DND-41 (cell line): ENCODE results near the gene MITF.

Experiments
- ATAC-seq: fragments of 200-7000 bp; cut with Tn5 transposase; 3 replicates; pipeline ENCODE4 v1.9.1; 2021; ENCODE audit warnings: low read depth; ENCODE audit not compliant: insufficient read depth
- DNase-seq: peaks from one replicate; pipeline ENCODE4 v3.0.0-alpha.2; 2020
- H2AFZ ChIP-seq: 2 replicates; pipeline ENCODE4 v1.6.0; 2012; ENCODE audit warnings: low read depth, low read length
- H3K27ac ChIP-seq: 2 replicates; pipeline ENCODE4 v1.5.1; 2012; ENCODE audit warnings: low read length, inconsistent platforms
- H3K27me3 ChIP-seq: fragments of 200-600 bp; sonication (generic); 2 replicates; pipeline ENCODE4 v1.6.0; 2012; ENCODE audit warnings: low read length, mild to moderate bottlenecking, inconsistent platforms; ENCODE audit not compliant: insufficient read depth, poor library complexity
- H3K36me3 ChIP-seq: 2 replicates; pipeline ENCODE4 v1.5.1; 2012; ENCODE audit warnings: low read length, inconsistent platforms; ENCODE audit not compliant: insufficient read depth
- H3K4me1 ChIP-seq: 2 replicates; pipeline ENCODE4 v1.5.1; 2012; ENCODE audit warnings: mild to moderate bottlenecking, low read length; ENCODE audit not compliant: insufficient read depth
- H3K4me2 ChIP-seq: 2 replicates; pipeline ENCODE4 v1.6.0; 2012; ENCODE audit warnings: mild to moderate bottlenecking, moderate library complexity, low read length, inconsistent platforms; ENCODE audit not compliant: insufficient read depth
- H3K4me3 ChIP-seq, 2 experiments: fragments of 200-600 bp in 1 of 2; shearing (Covaris generic) in 1 of 2; 2 replicates each; pipeline ENCODE4 v1.5.1; 2012 to 2016; ENCODE audit warnings: inconsistent platforms in 2 of 2, low read length in 2 of 2, mild to moderate bottlenecking in 2 of 2, low read depth in 1 of 2, moderate library complexity in 1 of 2
- H3K79me2 ChIP-seq: 2 replicates; pipeline ENCODE4 v1.6.0; 2012; ENCODE audit warnings: low read length, inconsistent platforms; ENCODE audit not compliant: insufficient read depth
- H3K9ac ChIP-seq: 2 replicates; pipeline ENCODE4 v1.6.0; 2012; ENCODE audit warnings: low read depth, mild to moderate bottlenecking, inconsistent platforms, low read length, moderate library complexity
- H3K9me3 ChIP-seq: 2 replicates; pipeline ENCODE4 v1.5.1; 2012; ENCODE audit warnings: low read length, moderate library complexity, mild to moderate bottlenecking, inconsistent platforms; ENCODE audit not compliant: insufficient read depth, severe bottlenecking
- H4K20me1 ChIP-seq: 2 replicates; pipeline ENCODE4 v1.6.0; 2012; ENCODE audit warnings: low read length; ENCODE audit not compliant: insufficient read depth
- EZH2 ChIP-seq: IDR thresholded peaks from 3 replicates; pipeline ENCODE4 v1.6.1; 2012; ENCODE audit warnings: borderline replicate concordance, low read depth, mild to moderate bottlenecking, moderate library complexity, low read length, inconsistent platforms; ENCODE audit not compliant: severe bottlenecking
- TF ChIP-seq, protein P1 (sequence below): IDR thresholded peaks from 2 replicates; pipeline ENCODE4 v1.5.1; 2012; ENCODE audit warnings: borderline replicate concordance, low read length, moderate library complexity, mild to moderate bottlenecking; ENCODE audit not compliant: poor library complexity, severe bottlenecking; ENCODE audit errors: extremely low read depth

MITF gene

DNA sequence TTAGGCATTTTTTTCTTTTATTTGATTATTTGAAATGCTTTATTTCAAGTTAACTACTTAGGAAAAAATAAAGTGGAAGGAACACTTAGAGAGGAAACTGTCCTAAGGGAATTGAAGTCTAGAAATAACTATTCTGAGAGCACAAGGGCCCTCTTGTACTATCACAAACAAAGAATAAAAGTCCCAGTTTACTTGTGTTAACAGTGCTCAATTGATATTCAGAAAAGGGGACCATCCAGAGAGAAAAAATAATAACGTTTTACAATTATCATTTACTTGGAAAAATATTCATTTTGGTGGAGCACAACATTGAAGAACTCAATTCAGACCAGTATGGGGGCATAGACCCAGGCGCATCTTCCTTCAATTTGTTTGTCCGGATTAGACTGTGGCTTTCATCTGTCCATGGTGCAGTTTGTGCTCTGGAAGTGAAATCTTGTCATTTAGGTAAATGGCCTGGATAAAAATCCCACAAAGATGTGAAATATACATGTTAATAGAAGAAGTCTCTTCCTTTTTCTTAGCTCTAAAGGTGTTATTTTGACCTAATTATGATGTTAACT is 205.7 kb downstream of the MITF start:
- Histone ChIP-seq H3K9me3 (no peaks in the 10 kb centered on the region), H3K4me3 (no peak overlapping the region), H3K36me3 (no peaks in the 10 kb centered on the region)

DNA sequence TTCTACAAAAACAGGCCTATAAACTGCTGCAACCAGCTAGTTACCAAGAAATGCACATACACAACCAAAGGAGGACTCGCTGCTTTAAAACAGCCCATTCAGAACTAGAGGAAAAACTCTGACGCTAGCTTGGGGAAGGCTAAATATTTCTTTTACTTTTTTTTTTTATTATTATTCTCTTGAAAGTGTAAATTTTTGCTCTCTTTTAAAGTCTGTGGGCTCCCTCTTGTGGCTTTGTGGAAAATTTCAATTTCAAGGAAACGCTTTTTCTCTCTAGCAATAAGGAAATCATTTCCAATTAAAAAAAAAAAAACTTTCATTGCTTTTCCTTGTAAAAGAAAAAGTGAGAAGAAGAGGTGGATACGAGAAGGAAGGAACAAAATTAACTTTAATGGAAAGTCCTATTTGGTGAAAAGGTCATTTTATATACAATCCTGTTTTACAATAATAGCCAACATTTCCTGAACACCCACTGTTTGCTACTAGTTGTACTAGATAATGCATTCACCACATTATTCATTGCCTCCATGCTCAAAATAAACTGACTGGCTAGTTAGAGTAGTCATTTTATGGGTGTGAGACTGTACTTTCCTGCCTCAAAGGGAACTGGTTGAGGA is 209.1 kb downstream of the MITF start:
- no peak overlapping the region for H3K4me2 ChIP-seq
- no peak for TF ChIP-seq EZH2
- TF ChIP-seq, protein P1, sequence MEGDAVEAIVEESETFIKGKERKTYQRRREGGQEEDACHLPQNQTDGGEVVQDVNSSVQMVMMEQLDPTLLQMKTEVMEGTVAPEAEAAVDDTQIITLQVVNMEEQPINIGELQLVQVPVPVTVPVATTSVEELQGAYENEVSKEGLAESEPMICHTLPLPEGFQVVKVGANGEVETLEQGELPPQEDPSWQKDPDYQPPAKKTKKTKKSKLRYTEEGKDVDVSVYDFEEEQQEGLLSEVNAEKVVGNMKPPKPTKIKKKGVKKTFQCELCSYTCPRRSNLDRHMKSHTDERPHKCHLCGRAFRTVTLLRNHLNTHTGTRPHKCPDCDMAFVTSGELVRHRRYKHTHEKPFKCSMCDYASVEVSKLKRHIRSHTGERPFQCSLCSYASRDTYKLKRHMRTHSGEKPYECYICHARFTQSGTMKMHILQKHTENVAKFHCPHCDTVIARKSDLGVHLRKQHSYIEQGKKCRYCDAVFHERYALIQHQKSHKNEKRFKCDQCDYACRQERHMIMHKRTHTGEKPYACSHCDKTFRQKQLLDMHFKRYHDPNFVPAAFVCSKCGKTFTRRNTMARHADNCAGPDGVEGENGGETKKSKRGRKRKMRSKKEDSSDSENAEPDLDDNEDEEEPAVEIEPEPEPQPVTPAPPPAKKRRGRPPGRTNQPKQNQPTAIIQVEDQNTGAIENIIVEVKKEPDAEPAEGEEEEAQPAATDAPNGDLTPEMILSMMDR: peak; percentile 50
- DNase-seq (no peak), ATAC-seq (no peak)
- no peaks in the 10 kb centered on the region for H3K36me3 ChIP-seq
- no peaks in the 10 kb centered on the region for H4K20me1 ChIP-seq
- no peak overlapping the region for H3K4me3 ChIP-seq
- no peaks in the 10 kb centered on the region for H3K4me1 ChIP-seq
- H3K9me3 ChIP-seq: no peaks in the 10 kb centered on the region
- H3K9ac ChIP-seq: no peak overlapping the region
- no peak overlapping the region for H3K27ac ChIP-seq
- H2AFZ ChIP-seq: no peak overlapping the region
- H3K79me2 ChIP-seq: no peaks in the 10 kb centered on the region
- H3K27me3 ChIP-seq: peaks cover 2% of the 10 kb centered on the region

More for the DNA sequence above, 205.7 kb downstream of the MITF start:
- ATAC-seq (no peak), DNase-seq (no peak)
- Histone ChIP-seq H3K27ac (no peak overlapping the region), H3K27me3 (no peaks in the 10 kb centered on the region), H3K9ac (no peak overlapping the region), H3K79me2 (no peaks in the 10 kb centered on the region), H3K4me2 (no peak overlapping the region), H2AFZ (no peak overlapping the region), H4K20me1 (no peaks in the 10 kb centered on the region), H3K4me1 (no peaks in the 10 kb centered on the region)
- TF ChIP-seq EZH2: no peak
- TF ChIP-seq, protein P1: no peak

DNA sequence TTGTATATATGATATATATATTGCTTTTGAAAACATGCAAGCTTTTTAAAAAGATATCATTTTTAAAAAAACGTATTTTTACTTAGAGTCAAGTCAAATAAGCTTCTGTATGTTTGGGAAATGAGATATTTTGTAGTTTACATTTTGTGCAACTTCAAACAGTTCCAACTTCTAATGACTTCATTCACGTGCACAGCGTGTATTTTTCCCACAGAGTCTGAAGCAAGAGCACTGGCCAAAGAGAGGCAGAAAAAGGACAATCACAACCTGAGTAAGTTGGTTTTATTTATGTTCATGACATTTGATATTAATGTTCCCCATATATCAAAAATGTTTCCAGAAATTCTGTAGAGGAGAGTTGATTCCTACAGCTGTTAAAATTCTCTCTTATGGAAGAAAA is 212.4 kb downstream of the MITF start:
- no peak for ATAC-seq
- Histone ChIP-seq H3K4me1 (no peaks in the 10 kb centered on the region), H3K27ac (no peak overlapping the region), H3K9me3 (no peaks in the 10 kb centered on the region), H3K27me3 (peaks cover 12% of the 10 kb centered on the region), H2AFZ (no peak overlapping the region), H3K36me3 (no peaks in the 10 kb centered on the region), H3K9ac (no peak overlapping the region), H3K79me2 (no peaks in the 10 kb centered on the region), H3K4me2 (no peak overlapping the region), H3K4me3 (no peak overlapping the region), H4K20me1 (no peaks in the 10 kb centered on the region)
- no peak for DNase-seq
- no peak for TF ChIP-seq EZH2
- TF ChIP-seq, protein P1: no peak
